T-cell (primary cell): ENCODE results near the gene AGAP6. TPM values are rescaled to one million over a fixed set of nuclear protein-coding genes. Genes with fewer than 3 reads are reported as not detected.
"Not testable (repeated sequence)": the region's sequence is repeated elsewhere in the genome, so short reads cannot be mapped to it uniquely, and the experiment has no call there.

ENCODE experiments used
- ATAC-seq, 4 experiments: fragments of 200-7000 bp in 3 of 4; fragments of 150-1000 bp in 1 of 4; cut with Tn5 transposase; replicated peaks in 1 of 4; 1 replicate in 3 of 4; 2 replicates in 1 of 4; pipeline ENCODE4 v1.10.0; 2021; ENCODE audit warnings: moderate library complexity in 3 of 4, mild to moderate bottlenecking in 2 of 4, moderate number of reproducible peaks in 1 of 4
- CTCF ChIA-PET, 2 donors: fragments of 300-600 bp; sonication (Branson Sonifier 250); formaldehyde crosslinking; loops; one replicate each; lab custom pipeline; 2022; ENCODE audit warnings: antibody characterized with exemption in 2 of 2; lab: Charles Lee
- POLR2A ChIA-PET, 2 donors: fragments of 300-600 bp; sonication (Branson Sonifier 250); formaldehyde crosslinking; loops; one replicate each; lab custom pipeline; 2022; ENCODE audit warnings: antibody characterized with exemption in 2 of 2; lab: Charles Lee
- DNase-seq, 35 experiments: peaks; one replicate each; pipeline versions ENCODE4 v3.0.0 to v3.0.0-alpha.2; 2013 to 2023
- H3K27ac ChIP-seq: one replicate; pipeline ENCODE4 v1.5.1; 2013; ENCODE audit warnings: low read length
- H3K27me3 ChIP-seq, 2 experiments: replicated peaks in 1 of 2; 1 replicate in 1 of 2; 2 replicates in 1 of 2; pipeline versions ENCODE4 v1.6.1 to v1.7.0; 2013; ENCODE audit warnings: low read length in 1 of 2, mixed read lengths in 1 of 2; ENCODE audit not compliant: control insufficient read depth in 2 of 2, insufficient read depth in 2 of 2; ENCODE audit errors: extremely low read depth in 1 of 2
- H3K36me3 ChIP-seq, 2 donors: 1 replicate in 1 of 2; 2 replicates in 1 of 2; pipeline versions ENCODE4 v1.6.1 to v1.7.0; 2013; ENCODE audit warnings: low read length in 1 of 2; ENCODE audit not compliant: control insufficient read depth in 2 of 2, insufficient read depth in 1 of 2; ENCODE audit errors: extremely low read depth in 1 of 2
- H3K4me1 ChIP-seq, 2 experiments: 1 replicate in 1 of 2; 2 replicates in 1 of 2; pipeline versions ENCODE4 v1.6.1 to v1.7.0; 2013; ENCODE audit warnings: low read length in 2 of 2, mixed read lengths in 1 of 2; ENCODE audit not compliant: insufficient read depth in 2 of 2, control insufficient read depth in 1 of 2; ENCODE audit errors: extremely low read depth in 1 of 2
- H3K4me3 ChIP-seq, 2 donors: 1 replicate in 1 of 2; 2 replicates in 1 of 2; pipeline versions ENCODE4 v1.5.1 to v1.7.0; 2013; ENCODE audit warnings: mild to moderate bottlenecking in 2 of 2, low read length in 1 of 2, moderate library complexity in 1 of 2; ENCODE audit not compliant: control insufficient read depth in 1 of 2; ENCODE audit errors: extremely low read depth in 1 of 2
- H3K9me3 ChIP-seq: 2 replicates; pipeline ENCODE4 v1.7.0; 2013
- H3K27ac Mint-ChIP-seq, 2 donors: one replicate each; pipeline ENCODE4 v1.8.0; 2020 to 2021; ENCODE audit warnings: mild to moderate bottlenecking in 2 of 2, mixed read lengths in 2 of 2
- H3K27me3 Mint-ChIP-seq, 2 donors: one replicate each; pipeline ENCODE4 v1.8.0; 2021 to 2022; ENCODE audit warnings: mixed read lengths in 2 of 2
- H3K36me3 Mint-ChIP-seq: one replicate; pipeline ENCODE4 v1.8.0; 2021; ENCODE audit warnings: mixed read lengths
- H3K4me1 Mint-ChIP-seq, 3 donors: one replicate each; pipeline ENCODE4 v1.8.0; 2020 to 2022; ENCODE audit warnings: mixed read lengths in 3 of 3, mild to moderate bottlenecking in 1 of 3
- H3K4me3 Mint-ChIP-seq, 3 donors: one replicate each; pipeline ENCODE4 v1.8.0; 2020 to 2022; ENCODE audit warnings: mild to moderate bottlenecking in 3 of 3, mixed read lengths in 3 of 3, moderate library complexity in 3 of 3
- H3K9me3 Mint-ChIP-seq, 3 donors: one replicate each; pipeline ENCODE4 v1.8.0; 2020 to 2022; ENCODE audit warnings: mixed read lengths in 3 of 3
- WGBS: methylation state at CpG from one replicate; pipeline ENCODE4 v1.1.5; 2013; ENCODE audit warnings: missing lambda C conversion rate; ENCODE audit not compliant: insufficient coverage; 5-methylcytosine and 5-hydroxymethylcytosine counted together
- total RNA-seq, 35 experiments: library from RNA in 6 of 35; stranded (reverse) in 6 of 35; fragments of 120-200 nt in 1 of 35; gene quantifications; one replicate each; pipeline versions ENCODE4 v1.2.1 to v1.2.4 and lab custom pipeline; 2013 to 2026

AGAP6 gene
- total RNA-seq, 5 donors from 2014 or later (not counting 1 experiment from before 2014, with no cell fraction given): 14.6 to 29.0 (median 21.9) TPM

DNA sequence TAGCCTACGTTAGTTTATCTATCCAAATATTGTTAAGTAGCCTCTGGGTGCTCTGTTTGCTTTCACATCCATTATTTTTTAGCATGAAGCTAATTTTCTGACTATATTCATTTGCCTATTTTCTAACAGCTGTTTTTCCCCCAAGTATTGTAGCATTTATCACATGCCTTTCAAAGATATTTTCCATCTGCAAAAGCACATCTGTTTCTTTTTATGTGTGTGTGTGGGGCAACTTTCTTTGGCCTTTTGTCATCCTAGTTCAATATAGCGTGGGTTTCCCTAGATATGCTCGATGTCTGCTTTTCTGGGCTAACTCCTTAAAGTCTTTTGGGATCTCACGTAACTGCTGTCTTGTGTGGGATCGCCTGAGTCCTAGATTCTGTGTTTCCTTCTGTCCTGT is 7.1 kb downstream of the AGAP6 start:
- CTCF ChIA-PET, H3K27me3 Mint-ChIP-seq, H3K36me3 ChIP-seq, H3K4me1 ChIP-seq, H3K4me3 ChIP-seq, H3K9me3 Mint-ChIP-seq, H3K4me1 Mint-ChIP-seq, ATAC-seq, DNase-seq, H3K36me3 Mint-ChIP-seq, H3K27ac ChIP-seq, H3K27me3 ChIP-seq, H3K27ac Mint-ChIP-seq, POLR2A ChIA-PET, H3K9me3 ChIP-seq, H3K4me3 Mint-ChIP-seq: not testable (repeated sequence)
- WGBS: no CpG with 5 or more reads among the region's 5 CpGs

DNA sequence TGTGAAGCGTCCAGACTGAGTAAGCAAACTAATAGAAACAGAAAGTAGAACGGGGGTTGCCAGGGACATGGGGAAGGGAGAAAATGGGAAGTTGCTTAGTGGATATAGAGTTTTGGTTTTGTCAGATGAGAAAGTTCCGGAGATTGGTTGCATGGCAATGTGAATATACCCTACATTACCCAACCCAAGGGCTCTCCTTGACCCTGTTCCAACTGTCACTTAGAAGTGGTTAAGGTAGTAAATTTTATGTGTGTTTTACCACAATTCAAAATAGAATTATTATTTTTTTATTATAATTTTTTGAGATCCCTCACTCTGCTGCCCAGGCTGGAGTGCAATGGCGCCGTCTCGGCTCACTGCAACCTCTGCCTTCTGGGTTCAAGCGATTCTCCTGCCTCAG is 25.8 kb downstream of the AGAP6 start:
- DNase-seq, H3K27ac Mint-ChIP-seq, H3K27ac ChIP-seq, H3K27me3 ChIP-seq, POLR2A ChIA-PET, H3K9me3 Mint-ChIP-seq, H3K4me1 ChIP-seq, ATAC-seq, H3K4me3 ChIP-seq, H3K9me3 ChIP-seq, H3K36me3 ChIP-seq, H3K36me3 Mint-ChIP-seq, CTCF ChIA-PET, H3K4me1 Mint-ChIP-seq, H3K4me3 Mint-ChIP-seq, H3K27me3 Mint-ChIP-seq: not testable (repeated sequence)
- whole genome bisulfite sequencing: no CpG with 5 or more reads among the region's 7 CpGs

DNA sequence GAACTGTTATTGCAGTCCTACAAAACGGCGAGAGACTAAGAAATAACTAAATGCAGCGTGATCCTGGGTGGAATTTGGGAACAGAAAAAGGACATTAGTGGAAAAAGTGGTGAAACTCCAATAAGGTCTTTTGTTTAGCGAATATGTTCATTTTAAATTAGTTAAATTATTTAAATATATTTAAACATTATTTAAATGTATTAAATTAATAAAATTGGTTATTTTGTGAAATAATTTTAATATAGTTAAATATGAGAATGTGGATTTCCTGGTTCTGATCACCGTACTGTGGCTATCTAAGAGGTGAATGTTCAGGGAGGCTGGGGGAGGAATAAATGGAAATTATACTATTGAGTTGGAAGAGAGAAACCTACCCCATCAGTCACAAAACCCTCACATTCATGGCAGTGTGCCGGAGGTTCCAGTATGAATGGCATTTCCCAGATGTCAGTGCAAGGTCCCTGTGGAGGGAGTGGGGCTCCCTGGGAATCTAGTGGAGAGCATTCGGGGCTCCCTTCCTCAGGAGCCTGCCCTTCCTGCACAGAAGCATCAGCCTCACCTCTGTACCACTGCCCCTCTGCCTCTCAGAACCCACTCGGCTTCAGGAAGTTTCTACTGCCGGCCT is 27.5 kb downstream of the AGAP6 start:
- DNase-seq, H3K4me3 ChIP-seq, POLR2A ChIA-PET, H3K27me3 ChIP-seq, H3K4me1 Mint-ChIP-seq, H3K36me3 ChIP-seq, H3K9me3 ChIP-seq, H3K27ac ChIP-seq, H3K27ac Mint-ChIP-seq, H3K9me3 Mint-ChIP-seq, CTCF ChIA-PET, H3K27me3 Mint-ChIP-seq, H3K4me3 Mint-ChIP-seq, ATAC-seq, H3K36me3 Mint-ChIP-seq, H3K4me1 ChIP-seq: not testable (repeated sequence)
- WGBS: 67% methylated on average over 2 of the region's 9 CpGs

- DNase-seq, H3K36me3 ChIP-seq, H3K27ac ChIP-seq, H3K36me3 Mint-ChIP-seq, ATAC-seq, H3K27me3 ChIP-seq, H3K4me1 Mint-ChIP-seq, CTCF ChIA-PET, POLR2A ChIA-PET, H3K4me1 ChIP-seq, H3K27ac Mint-ChIP-seq, H3K4me3 Mint-ChIP-seq, H3K27me3 Mint-ChIP-seq, H3K4me3 ChIP-seq, H3K9me3 ChIP-seq, H3K9me3 Mint-ChIP-seq: not testable (repeated sequence)
- no CpG with 5 or more reads among the region's 5 CpGs for WGBS
Observed at GRCh38 chr10:50016926-50017325, 28.7 kb downstream of the AGAP6 start.

GRCh38 chr10:50017646-50018045 is 29.4 kb downstream of the AGAP6 start:
- H3K9me3 Mint-ChIP-seq, H3K27ac Mint-ChIP-seq, DNase-seq, H3K4me3 ChIP-seq, H3K27me3 ChIP-seq, H3K4me3 Mint-ChIP-seq, H3K27ac ChIP-seq, POLR2A ChIA-PET, H3K27me3 Mint-ChIP-seq, H3K9me3 ChIP-seq, H3K36me3 ChIP-seq, H3K4me1 ChIP-seq, H3K36me3 Mint-ChIP-seq, H3K4me1 Mint-ChIP-seq, CTCF ChIA-PET, ATAC-seq: not testable (repeated sequence)
- WGBS: 100% methylated on average over 1 of the region's 5 CpGs

- H3K27ac ChIP-seq, H3K36me3 ChIP-seq, DNase-seq, H3K27me3 ChIP-seq, H3K4me1 ChIP-seq, CTCF ChIA-PET, H3K27me3 Mint-ChIP-seq, POLR2A ChIA-PET, H3K4me1 Mint-ChIP-seq, H3K4me3 ChIP-seq, ATAC-seq, H3K27ac Mint-ChIP-seq, H3K4me3 Mint-ChIP-seq, H3K9me3 ChIP-seq, H3K36me3 Mint-ChIP-seq, H3K9me3 Mint-ChIP-seq: not testable (repeated sequence)
- WGBS: 85% methylated on average over 3 of the region's 3 CpGs
Observed at GRCh38 chr10:50019279-50019678, 31.1 kb downstream of the AGAP6 start.

DNA sequence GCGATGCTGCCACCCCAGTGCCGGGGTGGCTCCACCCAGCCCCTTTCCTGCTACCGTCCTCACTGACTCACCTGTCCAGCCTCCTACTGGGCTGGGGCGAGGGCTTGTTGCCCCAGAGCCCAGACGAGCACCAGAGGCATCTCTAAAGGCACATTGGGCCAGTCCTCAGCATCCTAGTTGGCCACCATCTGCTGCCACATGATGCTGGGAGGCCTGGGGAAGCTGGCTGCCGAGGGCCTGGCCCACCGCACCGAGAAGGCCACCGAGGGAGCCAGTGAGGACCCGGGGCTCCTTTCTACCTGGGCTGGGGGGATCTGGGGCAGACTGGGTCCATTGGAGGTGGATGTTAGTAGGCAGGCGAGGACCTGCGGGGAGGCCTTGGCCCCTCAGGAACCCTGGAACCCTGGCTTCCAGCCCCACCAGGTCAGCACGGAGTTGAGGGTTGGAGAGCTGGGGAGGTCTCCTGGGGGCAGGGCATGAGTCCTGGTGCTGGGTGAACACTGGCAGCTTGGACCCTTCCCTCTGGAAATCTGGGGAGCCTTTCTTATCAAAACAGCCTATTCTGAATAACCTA is 32.3 kb downstream of the AGAP6 start:
- 72% methylated on average over 4 of the region's 13 CpGs for WGBS
- H3K4me1 ChIP-seq, H3K4me1 Mint-ChIP-seq, H3K27ac Mint-ChIP-seq, ATAC-seq, H3K4me3 Mint-ChIP-seq, H3K9me3 Mint-ChIP-seq, H3K9me3 ChIP-seq, H3K27me3 ChIP-seq, DNase-seq, H3K27ac ChIP-seq, POLR2A ChIA-PET, H3K36me3 Mint-ChIP-seq, H3K4me3 ChIP-seq, CTCF ChIA-PET, H3K27me3 Mint-ChIP-seq, H3K36me3 ChIP-seq: not testable (repeated sequence)
